ENCODE data around the gene ASMTL.
"Not testable (repeated sequence)": the region's sequence is repeated elsewhere in the genome, so short reads cannot be mapped to it uniquely, and the experiment has no call there.

Gene ASMTL

GRCh38 chrX:1453951-1454785, 1.5 kb upstream of the ASMTL start:
- DNase-seq: peak; percentile 87 to 90

GRCh38 chrX:1453395-1453783, 680 bp upstream of the ASMTL start:
- peak; percentile 83 to 85 for DNase-seq

GRCh38 chrX:1451661-1452515, 821 bp downstream of the ASMTL start:
- no peak for DNase-seq

- DNase-seq: no peak
These were observed 1.5 kb downstream of the ASMTL start for GRCh38 chrX:1451251-1451660.

GRCh38 chrX:1450361-1451161, 2.1 kb downstream of the ASMTL start:
- DNase-seq: no peak

GRCh38 chrX:1449823-1450149, 2.9 kb downstream of the ASMTL start:
- DNase-seq: no peak

GRCh38 chrX:1449036-1449822, 3.5 kb downstream of the ASMTL start:
- DNase-seq: no peak

GRCh38 chrX:1448573-1449001, 4.1 kb downstream of the ASMTL start:
- not testable (repeated sequence) for DNase-seq

GRCh38 chrX:1447969-1448572, 4.6 kb downstream of the ASMTL start:
- not testable (repeated sequence) for DNase-seq

- DNase-seq: not testable (repeated sequence)
These were observed 5.4 kb downstream of the ASMTL start for GRCh38 chrX:1446984-1447968.

GRCh38 chrX:1444561-1445500, 7.9 kb downstream of the ASMTL start:
- no peak for DNase-seq

- no peak for DNase-seq
These were observed 9.1 kb downstream of the ASMTL start for GRCh38 chrX:1443496-1444075.

GRCh38 chrX:1442724-1443367, 9.9 kb downstream of the ASMTL start:
- DNase-seq: no peak

- no peak for DNase-seq
These were observed 10.6 kb downstream of the ASMTL start for GRCh38 chrX:1442016-1442665.

- no peak for DNase-seq
These were observed 12.2 kb downstream of the ASMTL start for GRCh38 chrX:1440506-1440905.

- DNase-seq: no peak
These were observed 17.3 kb downstream of the ASMTL start for GRCh38 chrX:1435241-1435895.

- DNase-seq: no peak
These were observed 17.9 kb downstream of the ASMTL start for GRCh38 chrX:1434871-1435240.
